SU-DHL-6 (cell line): Measurements from ENCODE around the gene HNRNPAB.

Experiments
- H2AFZ ChIP-seq: fragments of 200-600 bp; sonication (generic); 2 replicates; pipeline ENCODE4 v1.6.1; 2014; ENCODE audit warnings: low read depth, mild to moderate bottlenecking, moderate library complexity, mixed read lengths, antibody characterized with exemption, low read length; ENCODE audit not compliant: severe bottlenecking
- H3F3A ChIP-seq: fragments of 200-600 bp; shearing (Covaris generic); 2 replicates; pipeline ENCODE4 v1.6.0; 2016; ENCODE audit warnings: antibody characterized with exemption, mild to moderate bottlenecking; ENCODE audit not compliant: insufficient read depth
- H3K27ac ChIP-seq: fragments of 200-600 bp; sonication (generic); 2 replicates; pipeline ENCODE4 v1.5.1; 2016; ENCODE audit warnings: low read depth, mild to moderate bottlenecking, low read length, moderate library complexity, mixed read lengths
- H3K27me3 ChIP-seq: fragments of 200-600 bp; sonication (generic), shearing (Covaris generic); 2 replicates; pipeline ENCODE4 v1.6.0; 2014; ENCODE audit warnings: mild to moderate bottlenecking, low read length
- H3K36me3 ChIP-seq: fragments of 200-600 bp; sonication (generic); 2 replicates; pipeline ENCODE4 v1.6.1; 2014; ENCODE audit warnings: mild to moderate bottlenecking, low read length, mixed read lengths
- H3K4me2 ChIP-seq: fragments of 300-600, 200-600 bp; shearing (Covaris generic), sonication (generic); 2 replicates; pipeline ENCODE4 v1.6.0; 2014; ENCODE audit warnings: low read length, low read depth, mild to moderate bottlenecking; ENCODE audit not compliant: poor library complexity, severe bottlenecking
- H3K4me3 ChIP-seq: fragments of 200-600 bp; sonication (generic); 2 replicates; pipeline ENCODE4 v1.5.1; 2014; ENCODE audit warnings: antibody characterized with exemption, low read length, mild to moderate bottlenecking, mixed read lengths; ENCODE audit not compliant: insufficient read depth, poor library complexity, severe bottlenecking
- H3K79me2 ChIP-seq: fragments of 200-600 bp; sonication (generic); 2 replicates; pipeline ENCODE4 v1.6.1; 2014; ENCODE audit warnings: mild to moderate bottlenecking, low read length, moderate library complexity; ENCODE audit not compliant: insufficient read depth
- H3K9ac ChIP-seq: fragments of 200-600 bp; sonication (generic); 2 replicates; pipeline ENCODE4 v1.7.0; 2014; ENCODE audit warnings: mild to moderate bottlenecking, low read length
- H3K9me2 ChIP-seq: fragments of 200-600 bp; sonication (generic); replicated peaks from 2 replicates; pipeline ENCODE4 v1.6.1; 2014; ENCODE audit warnings: low read length; ENCODE audit not compliant: insufficient read depth
- H3K9me3 ChIP-seq: fragments of 200-600 bp; sonication (generic); 2 replicates; pipeline ENCODE4 v1.6.1; 2014; ENCODE audit warnings: low read length, mixed read lengths; ENCODE audit not compliant: insufficient read depth
- H4K20me1 ChIP-seq: fragments of 200-600 bp; sonication (generic); 2 replicates; pipeline ENCODE4 v1.6.1; 2014; ENCODE audit warnings: low read depth, mild to moderate bottlenecking, antibody characterized with exemption, low read length, moderate library complexity, mixed read lengths
- CTCF ChIP-seq: fragments of 200-600 bp; sonication (generic); IDR thresholded peaks from one replicate; pipeline ENCODE4 v1.5.1; 2017; ENCODE audit warnings: antibody characterized with exemption, mild to moderate bottlenecking, low read length, moderate library complexity; ENCODE audit not compliant: insufficient read depth, poor library complexity, severe bottlenecking
- EZH2phosphoT487 ChIP-seq: fragments of 200-600 bp; sonication (generic), shearing (Covaris generic); conservative IDR thresholded peaks from 2 replicates; pipeline ENCODE4 v1.6.1; 2018; ENCODE audit warnings: mild to moderate bottlenecking, antibody characterized with exemption, low read length, moderate library complexity, mixed read lengths

HNRNPAB gene

GRCh38 chr5:178223196-178223773, 19.0 kb downstream of the HNRNPAB start:
- Histone ChIP-seq H3F3A (peaks cover 14% of the 10 kb centered on the region; the same call in 1 of the 2 replicates), H3K4me3 (no peak overlapping the region), H3K27ac (no peak overlapping the region), H2AFZ (no peak overlapping the region), H3K36me3 (peaks cover 5% of the 10 kb centered on the region), H3K27me3 (no peaks in the 10 kb centered on the region), H3K79me2 (no peaks in the 10 kb centered on the region), H3K9me2 (no peaks in the 10 kb centered on the region), H3K9ac (no peak overlapping the region), H4K20me1 (no peaks in the 10 kb centered on the region), H3K9me3 (no peaks in the 10 kb centered on the region), H3K4me2 (no peak overlapping the region)
- TF ChIP-seq EZH2phosphoT487: no peak
- TF ChIP-seq CTCF: no peak

GRCh38 chr5:178223828-178224335, 19.5 kb downstream of the HNRNPAB start:
- H3K79me2 ChIP-seq: 0 out of 2 replicates have a peak, but pooled peaks cover 3% of the 10 kb centered on the region
- TF ChIP-seq CTCF: no peak
- TF ChIP-seq EZH2phosphoT487: no peak
- no peak overlapping the region for H3K4me3 ChIP-seq
- peaks cover under 1% of the 10 kb centered on the region; the same call in 1 of the 2 replicates for H3K36me3 ChIP-seq
- no peak overlapping the region for H3K4me2 ChIP-seq
- H4K20me1 ChIP-seq: no peaks in the 10 kb centered on the region
- H3K27me3 ChIP-seq: no peaks in the 10 kb centered on the region
- H3K27ac ChIP-seq: no peak overlapping the region
- H3K9ac ChIP-seq: no peak overlapping the region
- H3K9me3 ChIP-seq: no peaks in the 10 kb centered on the region
- no peaks in the 10 kb centered on the region for H3K9me2 ChIP-seq
- no peak overlapping the region for H2AFZ ChIP-seq
- H3F3A ChIP-seq: peaks cover 8% of the 10 kb centered on the region; the same call in 1 of the 2 replicates

- Histone ChIP-seq H3K36me3 (no peaks in the 10 kb centered on the region; the same call in 1 of the 2 replicates), H3K4me2 (no peak overlapping the region)
- TF ChIP-seq EZH2phosphoT487 (no peak), CTCF (no peak)
Measured at GRCh38 chr5:178224403-178224802, 20.1 kb downstream of the HNRNPAB start.

More at GRCh38 chr5:178224403-178224802, 20.1 kb downstream of the HNRNPAB start:
- Histone ChIP-seq H3F3A (peaks cover 4% of the 10 kb centered on the region; the same call in 1 of the 2 replicates), H3K9me2 (no peaks in the 10 kb centered on the region), H3K9me3 (no peaks in the 10 kb centered on the region), H3K79me2 (0 out of 2 replicates have a peak, but pooled peaks cover 5% of the 10 kb centered on the region), H3K27me3 (no peaks in the 10 kb centered on the region), H2AFZ (no peak overlapping the region), H3K4me3 (no peak overlapping the region), H3K27ac (no peak overlapping the region), H4K20me1 (no peaks in the 10 kb centered on the region), H3K9ac (no peak overlapping the region)
